Neural cell (in vitro differentiated cells): ENCODE measurements around the gene CNR2. TPM values are rescaled to one million over a fixed set of nuclear protein-coding genes. Genes with fewer than 3 reads are reported as not detected.

Experiments used
- H2AFZ ChIP-seq: fragments of 200-600, 300-800 bp; sonication (generic), shearing (Covaris generic); 2 replicates; pipeline ENCODE4 v1.6.0; 2014; ENCODE audit warnings: low read depth, mild to moderate bottlenecking, antibody characterized with exemption, low read length, moderate library complexity
- H3F3A ChIP-seq: fragments of 200-600 bp; shearing (Covaris generic); 2 replicates; pipeline ENCODE4 v1.6.1; 2016; ENCODE audit warnings: mild to moderate bottlenecking, moderate library complexity, mixed read lengths, antibody characterized with exemption, low read length; ENCODE audit not compliant: insufficient read depth, poor library complexity, severe bottlenecking
- H3K27ac ChIP-seq: fragments of 200-600, 300-800 bp; sonication (generic), shearing (Covaris generic); 2 replicates; pipeline ENCODE4 v1.5.1; 2014; ENCODE audit warnings: mild to moderate bottlenecking, low read length, moderate library complexity
- H3K27me3 ChIP-seq: fragments of 300-800, 200-600 bp; sonication (generic), shearing (Covaris generic); 2 replicates; pipeline ENCODE4 v1.6.0; 2014; ENCODE audit warnings: mild to moderate bottlenecking, low read depth, low read length, moderate library complexity; ENCODE audit not compliant: insufficient read depth
- H3K36me3 ChIP-seq: fragments of 300-800, 200-600 bp; sonication (generic), shearing (Covaris generic); 2 replicates; pipeline ENCODE4 v1.5.1; 2014; ENCODE audit warnings: mild to moderate bottlenecking, antibody characterized with exemption, low read length, moderate library complexity; ENCODE audit not compliant: insufficient read depth
- H3K4me2 ChIP-seq: fragments of 300-800, 200-600 bp; sonication (generic), shearing (Covaris generic); 2 replicates; pipeline ENCODE4 v1.6.0; 2014; ENCODE audit warnings: mild to moderate bottlenecking, low read length
- H3K4me3 ChIP-seq: fragments of 300-800, 200-600 bp; sonication (generic), shearing (Covaris generic); 2 replicates; pipeline ENCODE4 v1.5.1; 2014; ENCODE audit warnings: mild to moderate bottlenecking, low read length, moderate library complexity
- H3K79me2 ChIP-seq: fragments of 200-600 bp; shearing (Covaris generic); replicated peaks from 2 replicates; pipeline ENCODE4 v1.6.0; 2014; ENCODE audit warnings: mild to moderate bottlenecking, low read length, moderate library complexity; ENCODE audit not compliant: insufficient read depth
- H3K9ac ChIP-seq: fragments of 300-800, 200-600 bp; sonication (generic), shearing (Covaris generic); 2 replicates; pipeline ENCODE4 v1.6.1; 2016; ENCODE audit warnings: mild to moderate bottlenecking, low read length, mixed read lengths
- H3K9me2 ChIP-seq: fragments of 200-600 bp; shearing (Covaris generic); 2 replicates; pipeline ENCODE4 v1.6.1; 2016; ENCODE audit warnings: mild to moderate bottlenecking, low read length, mixed read lengths; ENCODE audit not compliant: insufficient read depth
- H3K9me3 ChIP-seq: fragments of 200-600, 300-800 bp; sonication (generic), shearing (Covaris generic); 2 replicates; pipeline ENCODE4 v1.6.1; 2016; ENCODE audit warnings: mild to moderate bottlenecking, mixed run types, low read length, moderate library complexity, mixed read lengths
- H4K20me1 ChIP-seq: fragments of 200-600 bp; shearing (Covaris generic); 2 replicates; pipeline ENCODE4 v1.6.1; 2016; ENCODE audit warnings: mild to moderate bottlenecking, mixed run types; ENCODE audit not compliant: insufficient read depth
- CTCF ChIP-seq: fragments of 450-650 bp; IDR thresholded peaks from 2 replicates; pipeline ENCODE4 v1.5.1; 2014; ENCODE audit warnings: antibody characterized with exemption, mild to moderate bottlenecking, moderate library complexity; ENCODE audit not compliant: poor library complexity, severe bottlenecking
- EP300 ChIP-seq: fragments of 450-650 bp; conservative IDR thresholded peaks from 2 replicates; pipeline ENCODE4 v1.6.1; 2014; ENCODE audit warnings: antibody characterized with exemption, mild to moderate bottlenecking, moderate library complexity; ENCODE audit not compliant: poor library complexity, severe bottlenecking
- EZH2 ChIP-seq: fragments of 200-600, 300-800 bp; shearing (Covaris generic), sonication (generic); IDR thresholded peaks from 2 replicates; pipeline ENCODE4 v1.6.1; 2014; ENCODE audit warnings: antibody characterized with exemption, low read length, borderline replicate concordance, mild to moderate bottlenecking; ENCODE audit not compliant: insufficient read depth, poor library complexity, severe bottlenecking
- MXI1 ChIP-seq: fragments of 450-650 bp; conservative IDR thresholded peaks from 2 replicates; pipeline ENCODE4 v1.6.1; 2014; ENCODE audit warnings: antibody characterized with exemption, mild to moderate bottlenecking; ENCODE audit not compliant: poor library complexity, severe bottlenecking
- POLR2AphosphoS5 ChIP-seq: IDR thresholded peaks from 2 replicates; pipeline ENCODE4 v1.6.1; 2012
- RAD21 ChIP-seq: fragments of 450-650 bp; conservative IDR thresholded peaks from 2 replicates; pipeline ENCODE4 v1.6.1; 2014; ENCODE audit warnings: antibody characterized with exemption, mild to moderate bottlenecking, moderate library complexity
- REST ChIP-seq: IDR thresholded peaks from 2 replicates; pipeline ENCODE4 v1.6.1; 2012; ENCODE audit warnings: borderline replicate concordance
- SMC3 ChIP-seq: fragments of 450-650 bp; conservative IDR thresholded peaks from 2 replicates; pipeline ENCODE4 v1.6.1; 2014; ENCODE audit warnings: antibody characterized with exemption, mild to moderate bottlenecking, moderate library complexity; ENCODE audit not compliant: poor library complexity
- TAF1 ChIP-seq: IDR thresholded peaks from 2 replicates; pipeline ENCODE4 v1.6.1; 2012; ENCODE audit warnings: low read depth
- polyA plus RNA-seq: library from polyadenylated mRNA; depleted of rRNA; stranded (reverse); fragments of >200 nt; gene quantifications from 2 replicates; pipeline ENCODE4 v1.2.3, GENCODE V29; 2014

The CNR2 gene
- polyA plus RNA-seq, 1 donor from 2014 or later: not detected

- H3K4me3 ChIP-seq: peak overlapping the region; percentile 44
- H3K9ac ChIP-seq: no peak overlapping the region
- no peak overlapping the region for H2AFZ ChIP-seq
- no peaks in the 10 kb centered on the region for H3K79me2 ChIP-seq
- no peaks in the 10 kb centered on the region for H3K9me3 ChIP-seq
- no peaks in the 10 kb centered on the region for H3K9me2 ChIP-seq
- H3K4me2 ChIP-seq: no peak overlapping the region
- peaks cover 23% of the 10 kb centered on the region for H3K27me3 ChIP-seq
- H3K27ac ChIP-seq: no peak overlapping the region
- H4K20me1 ChIP-seq: no peaks in the 10 kb centered on the region
- TF ChIP-seq MXI1: no peak
- TF ChIP-seq SMC3: no peak
- no peak for TF ChIP-seq RAD21
- no peak for TF ChIP-seq TAF1
- no peak for TF ChIP-seq EP300
- no peak for TF ChIP-seq REST
- no peak for TF ChIP-seq POLR2AphosphoS5
- TF ChIP-seq EZH2: no peak
- TF ChIP-seq CTCF: no peak
- no peaks in the 10 kb centered on the region for H3F3A ChIP-seq
- H3K36me3 ChIP-seq: no peaks in the 10 kb centered on the region
Measured at GRCh38 chr1:23838401-23838866, 74.7 kb downstream of the CNR2 start.

GRCh38 chr1:23837908-23838307 lies 75.3 kb downstream of the CNR2 start:
- peaks cover 23% of the 10 kb centered on the region for H3K27me3 ChIP-seq
- H3K9ac ChIP-seq: no peak overlapping the region
- no peaks in the 10 kb centered on the region for H3K9me2 ChIP-seq
- H4K20me1 ChIP-seq: no peaks in the 10 kb centered on the region
- no peak for TF ChIP-seq EP300
- TF ChIP-seq REST: no peak
- no peak for TF ChIP-seq RAD21
- TF ChIP-seq SMC3: no peak
- no peak for TF ChIP-seq MXI1
- no peak for TF ChIP-seq POLR2AphosphoS5
- H3K36me3 ChIP-seq: no peaks in the 10 kb centered on the region
- no peak overlapping the region for H2AFZ ChIP-seq
- no peaks in the 10 kb centered on the region for H3K9me3 ChIP-seq
- peak overlapping the region; percentile 44 for H3K4me3 ChIP-seq
- no peak overlapping the region for H3K4me2 ChIP-seq
- H3F3A ChIP-seq: no peaks in the 10 kb centered on the region
- no peaks in the 10 kb centered on the region for H3K79me2 ChIP-seq
- H3K27ac ChIP-seq: no peak overlapping the region
